C4-2B (cell line): ENCODE data around the gene ZDHHC11B.
"Not testable (repeated sequence)": the region's sequence is repeated elsewhere in the genome, so short reads cannot be mapped to it uniquely, and the experiment has no call there.

Source experiments
- H3K27ac ChIP-seq: fragments of 450-650 bp; 2 replicates; pipeline ENCODE4 v1.5.1; 2017
- ZFX ChIP-seq: fragments of 450-650 bp; IDR thresholded peaks from 2 replicates; pipeline ENCODE4 v1.6.1; 2017
- TF ChIP-seq, protein P1 (sequence below): fragments of 450-650 bp; conservative IDR thresholded peaks from 2 replicates; pipeline ENCODE4 v1.5.1; 2017; ENCODE audit warnings: mild to moderate bottlenecking

ZDHHC11B gene

DNA sequence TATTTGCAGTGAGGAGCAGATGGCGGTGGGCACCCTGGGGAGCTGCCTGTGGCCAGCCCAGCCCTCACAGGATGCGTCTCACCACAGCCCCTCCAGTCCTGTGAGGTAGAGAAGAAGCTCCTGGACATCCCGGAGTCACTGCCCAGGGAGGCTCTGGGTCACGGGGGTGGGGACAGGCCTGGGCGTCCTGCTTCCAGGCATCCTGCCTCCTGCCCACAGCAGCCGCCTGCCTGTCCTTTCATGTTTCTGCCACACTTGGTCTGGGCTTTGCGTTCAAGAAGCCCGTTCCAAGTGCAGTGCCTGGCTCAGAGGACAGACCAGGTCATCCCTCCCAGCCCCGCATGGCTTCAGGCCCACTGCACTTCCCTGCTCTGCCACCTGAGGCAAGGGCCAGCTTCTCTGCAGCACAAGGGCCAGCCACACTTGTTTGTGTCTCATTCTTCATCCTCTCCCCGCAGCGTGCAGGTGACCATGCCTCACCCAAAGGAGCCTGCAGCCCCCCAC lies 38.2 kb downstream of the ZDHHC11B start:
- TF ChIP-seq, protein P1, sequence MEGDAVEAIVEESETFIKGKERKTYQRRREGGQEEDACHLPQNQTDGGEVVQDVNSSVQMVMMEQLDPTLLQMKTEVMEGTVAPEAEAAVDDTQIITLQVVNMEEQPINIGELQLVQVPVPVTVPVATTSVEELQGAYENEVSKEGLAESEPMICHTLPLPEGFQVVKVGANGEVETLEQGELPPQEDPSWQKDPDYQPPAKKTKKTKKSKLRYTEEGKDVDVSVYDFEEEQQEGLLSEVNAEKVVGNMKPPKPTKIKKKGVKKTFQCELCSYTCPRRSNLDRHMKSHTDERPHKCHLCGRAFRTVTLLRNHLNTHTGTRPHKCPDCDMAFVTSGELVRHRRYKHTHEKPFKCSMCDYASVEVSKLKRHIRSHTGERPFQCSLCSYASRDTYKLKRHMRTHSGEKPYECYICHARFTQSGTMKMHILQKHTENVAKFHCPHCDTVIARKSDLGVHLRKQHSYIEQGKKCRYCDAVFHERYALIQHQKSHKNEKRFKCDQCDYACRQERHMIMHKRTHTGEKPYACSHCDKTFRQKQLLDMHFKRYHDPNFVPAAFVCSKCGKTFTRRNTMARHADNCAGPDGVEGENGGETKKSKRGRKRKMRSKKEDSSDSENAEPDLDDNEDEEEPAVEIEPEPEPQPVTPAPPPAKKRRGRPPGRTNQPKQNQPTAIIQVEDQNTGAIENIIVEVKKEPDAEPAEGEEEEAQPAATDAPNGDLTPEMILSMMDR, result no peak
- TF ChIP-seq ZFX, result no peak

DNA sequence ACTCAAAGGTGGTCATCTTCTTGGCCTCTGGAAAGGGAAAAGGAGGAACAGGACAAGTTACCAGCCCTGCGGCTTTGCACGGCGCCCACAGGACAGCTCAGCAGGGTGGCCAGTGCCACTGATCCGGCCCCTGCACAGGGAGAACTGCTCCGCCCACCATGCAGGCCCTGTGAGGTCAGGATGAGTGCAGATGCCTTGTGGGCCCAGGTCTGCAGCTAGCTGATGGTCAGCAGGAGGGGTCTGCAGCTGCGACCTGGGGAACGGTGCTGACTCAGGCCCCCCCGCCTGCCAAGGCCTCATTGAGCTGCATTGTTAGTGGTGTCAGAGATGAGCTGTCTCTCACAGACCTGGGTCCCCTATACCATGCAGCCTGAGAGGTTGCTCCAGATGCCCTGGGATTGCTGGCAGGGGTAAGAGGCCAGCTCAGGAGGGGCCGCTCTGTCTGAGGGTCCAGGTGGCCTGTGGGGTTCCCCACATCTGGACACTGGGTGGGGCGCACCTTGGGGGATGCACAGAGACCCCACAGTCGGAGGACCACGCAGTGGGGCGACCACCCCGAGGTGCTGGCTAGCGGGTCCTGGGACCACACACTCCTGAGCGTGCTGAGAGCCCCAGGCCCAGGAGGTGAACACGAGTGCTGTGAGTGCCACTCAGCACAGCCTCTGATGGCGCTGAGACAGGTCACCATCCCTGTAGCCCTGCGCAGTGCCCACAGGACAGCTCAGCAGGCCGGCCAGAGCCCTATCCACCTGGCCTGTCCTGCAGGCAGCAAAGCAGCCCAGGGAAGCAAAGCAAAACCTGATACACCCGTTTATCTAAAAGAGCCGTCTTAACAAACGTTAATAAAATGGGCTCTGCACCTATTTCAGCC lies 39.0 kb downstream of the ZDHHC11B start:
- not testable (repeated sequence) for H3K27ac ChIP-seq

More for the DNA sequence above, 38.2 kb downstream of the ZDHHC11B start:
- H3K27ac ChIP-seq, result no peak overlapping the region

DNA sequence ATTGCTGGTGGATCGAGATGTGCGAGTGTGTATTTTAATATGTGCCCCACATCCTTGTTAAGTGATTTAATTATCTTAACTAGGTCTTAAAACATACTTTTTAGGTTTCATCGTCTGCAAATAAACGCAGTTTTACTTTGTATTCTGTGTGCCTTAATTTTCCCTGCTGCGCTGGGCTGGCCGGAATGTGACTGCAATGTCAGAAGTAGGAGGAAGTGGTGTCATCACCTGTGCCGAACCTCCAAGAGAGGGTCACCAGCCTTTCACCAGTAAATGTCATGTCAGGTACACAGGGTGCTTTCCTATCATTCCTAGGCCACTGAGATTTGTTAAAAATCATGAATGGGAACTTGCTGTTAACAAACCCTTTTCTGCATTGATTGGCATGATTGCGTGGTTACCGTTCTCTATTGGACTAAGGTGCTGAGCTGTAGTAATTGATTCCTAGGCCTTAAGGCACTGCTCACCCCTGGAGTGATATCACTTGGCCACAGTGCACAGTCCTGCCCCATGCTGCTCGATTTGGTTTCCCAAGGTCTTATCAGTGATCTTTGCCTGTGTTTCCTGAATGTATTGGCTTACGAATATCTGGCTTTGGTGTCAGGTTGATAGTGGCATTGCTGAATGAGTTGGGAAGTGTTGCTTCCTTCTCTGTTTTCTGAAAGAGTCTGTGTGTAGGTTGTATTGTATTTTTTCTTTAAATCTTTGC lies 40.7 kb downstream of the ZDHHC11B start:
- H3K27ac ChIP-seq, result not testable (repeated sequence)

DNA sequence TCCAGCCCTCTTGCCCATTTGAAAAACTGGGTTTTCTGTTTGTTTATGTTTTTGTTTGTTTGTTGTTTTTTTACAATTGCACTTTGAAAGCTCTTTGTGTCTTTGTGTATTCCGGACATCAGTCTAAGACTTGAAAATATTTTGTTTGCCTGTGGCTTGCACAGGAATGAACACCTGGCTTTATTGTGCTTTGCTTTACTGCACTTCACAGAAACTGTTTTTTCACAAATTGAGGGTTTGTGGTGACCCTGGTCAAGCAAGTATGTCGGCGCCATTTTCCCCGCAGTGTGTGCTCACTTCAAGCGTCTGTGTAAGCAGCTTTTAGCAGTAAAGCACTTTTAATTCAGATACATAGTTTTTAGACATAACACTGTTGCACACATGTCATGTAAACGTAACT lies 42.3 kb downstream of the ZDHHC11B start:
- H3K27ac ChIP-seq, result not testable (repeated sequence)

DNA sequence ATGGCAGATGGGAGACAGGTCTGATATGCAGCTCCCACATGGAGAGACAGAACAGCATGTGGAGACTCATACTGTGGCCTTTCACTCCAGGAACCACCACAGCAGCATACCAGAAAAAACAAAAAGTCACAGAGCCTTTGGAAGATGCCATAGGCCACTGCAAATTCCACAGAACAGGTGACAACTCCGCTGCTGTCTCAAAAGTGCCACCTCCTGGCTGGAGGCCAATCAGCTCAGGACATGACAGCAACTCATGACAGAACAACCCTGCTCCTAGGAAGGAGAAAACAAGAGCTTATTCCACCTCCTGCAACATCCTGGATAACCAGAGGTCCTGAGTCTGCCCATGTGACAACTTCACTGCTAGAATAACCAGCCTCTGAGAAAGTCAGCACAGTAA lies 50.4 kb downstream of the ZDHHC11B start:
- not testable (repeated sequence) for H3K27ac ChIP-seq

DNA sequence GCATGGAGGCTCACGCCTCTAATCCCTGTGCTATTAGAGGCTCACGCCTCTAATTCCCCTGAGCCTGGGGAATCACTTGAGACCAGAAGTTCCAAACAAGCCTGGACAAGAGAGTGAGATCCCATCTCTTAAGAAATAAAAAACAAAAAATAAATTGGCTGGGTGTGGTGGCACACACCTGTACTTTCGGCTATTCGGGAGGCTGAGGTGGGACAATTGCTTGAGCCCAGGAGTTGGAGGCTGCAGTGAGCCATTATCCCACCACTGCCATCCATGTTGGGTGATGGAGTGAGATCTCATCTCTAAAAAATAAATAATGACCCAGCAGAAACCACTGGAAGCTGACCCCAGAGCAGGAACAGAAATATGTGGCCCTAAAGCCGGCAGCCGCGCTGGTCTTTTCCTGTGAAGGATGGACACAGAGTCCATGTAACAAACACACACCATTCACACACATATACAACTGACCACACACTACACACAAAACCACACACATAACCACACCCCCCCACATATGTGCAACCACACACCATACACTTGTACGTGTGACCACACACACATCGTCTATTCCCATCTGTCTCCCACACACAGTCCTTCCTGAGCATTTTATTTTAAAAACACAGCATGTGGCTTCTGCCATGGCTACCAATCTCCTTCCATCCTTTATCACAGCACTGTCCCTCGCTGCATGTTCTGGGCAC lies 51.6 kb downstream of the ZDHHC11B start:
- not testable (repeated sequence) for H3K27ac ChIP-seq

DNA sequence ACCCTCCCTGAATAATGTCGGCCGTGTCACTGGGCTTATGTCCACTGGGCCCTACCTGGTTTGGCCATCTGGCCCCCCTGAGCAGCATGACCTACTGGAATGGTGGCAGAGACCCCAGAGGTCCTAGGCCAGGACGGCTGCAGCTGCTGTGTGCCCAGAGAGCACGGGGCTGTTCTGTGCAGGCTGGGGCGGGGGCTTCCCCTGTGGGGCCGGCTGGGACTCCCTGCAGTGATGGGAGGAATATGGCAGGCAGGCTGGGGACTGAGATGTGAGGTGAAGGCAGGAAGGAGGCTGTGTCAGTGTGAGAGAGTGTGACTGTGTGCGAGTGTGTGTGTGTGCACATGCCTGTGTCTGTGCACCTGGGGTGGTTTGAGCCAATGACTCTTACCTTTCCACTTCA lies 55.3 kb downstream of the ZDHHC11B start:
- H3K27ac ChIP-seq, result not testable (repeated sequence)

DNA sequence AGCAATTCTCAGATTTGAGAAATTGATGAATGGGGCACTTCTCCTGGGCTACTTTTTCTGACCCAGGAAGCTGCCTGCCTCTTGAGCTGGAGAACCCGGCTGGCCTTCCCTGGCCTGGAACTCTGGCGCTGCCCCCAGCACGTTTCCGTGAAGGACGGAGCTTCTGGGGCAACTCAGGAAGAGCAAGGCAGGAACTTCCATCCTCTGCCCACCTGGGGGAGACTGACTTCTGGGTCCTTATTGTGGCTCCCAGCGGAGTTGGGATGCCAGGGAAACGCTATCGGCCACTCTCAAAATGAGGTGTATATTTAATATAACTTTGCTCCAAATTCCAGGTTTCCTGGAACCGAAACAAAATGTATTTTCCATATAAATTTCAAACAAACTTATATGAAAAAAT lies 57.4 kb downstream of the ZDHHC11B start:
- not testable (repeated sequence) for H3K27ac ChIP-seq

DNA sequence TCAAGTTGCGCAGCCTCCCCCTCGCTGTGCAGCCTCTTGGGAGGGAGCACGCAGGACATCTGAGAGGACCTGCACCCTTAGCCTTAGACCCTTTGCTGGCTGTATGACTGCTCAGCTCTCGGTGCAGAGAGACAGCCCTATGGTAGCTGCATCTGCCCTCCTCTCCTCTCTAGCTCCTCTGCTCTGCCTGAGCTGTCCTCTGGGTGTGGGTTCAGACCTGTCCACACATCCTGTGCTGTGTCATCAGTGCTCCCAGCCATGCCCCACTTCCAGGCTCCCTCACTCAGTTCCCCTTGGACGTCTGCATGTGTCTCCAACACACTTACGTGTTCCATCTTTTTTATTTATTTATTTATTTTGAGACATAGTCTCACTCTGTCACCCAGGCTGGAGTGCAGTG lies 60.7 kb downstream of the ZDHHC11B start:
- not testable (repeated sequence) for H3K27ac ChIP-seq

DNA sequence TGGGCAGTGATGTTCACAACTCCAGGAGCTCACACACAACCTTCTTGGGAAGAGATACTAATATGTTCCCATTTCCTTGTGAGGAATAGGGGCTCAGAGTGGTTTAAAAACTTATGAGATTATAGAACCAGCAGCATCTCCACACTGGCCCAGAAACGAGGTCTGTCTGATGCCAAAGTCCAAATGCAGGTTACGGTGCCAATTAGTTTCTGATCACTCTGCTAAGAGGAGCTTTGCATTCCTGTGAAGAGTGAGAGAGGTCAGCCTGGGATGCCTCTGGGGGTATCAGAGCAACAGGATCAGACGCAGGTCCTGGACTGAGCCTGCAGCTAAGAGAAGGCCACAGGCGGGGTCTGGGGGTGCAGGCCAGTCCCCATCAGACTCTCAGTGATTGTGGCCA lies 61.2 kb downstream of the ZDHHC11B start:
- not testable (repeated sequence) for H3K27ac ChIP-seq

DNA sequence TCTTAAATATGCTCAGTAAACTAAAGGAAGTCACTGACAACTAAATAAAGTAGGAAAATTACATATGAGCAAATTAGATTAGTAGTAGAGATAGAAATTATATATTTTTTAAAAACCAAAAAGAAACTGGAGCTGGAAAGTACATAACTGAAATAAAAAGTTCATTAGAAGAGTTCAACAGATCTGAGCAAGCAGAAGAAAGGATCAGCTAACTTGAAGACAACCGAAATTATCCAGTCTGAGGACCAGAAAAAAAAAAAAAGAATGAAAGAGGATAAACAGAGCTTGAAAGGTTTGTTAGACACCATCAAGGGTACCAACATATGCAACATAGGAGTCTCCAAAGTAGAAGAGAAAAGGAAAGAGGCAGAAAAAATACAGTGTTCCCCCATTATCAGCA lies 65.2 kb downstream of the ZDHHC11B start:
- H3K27ac ChIP-seq, result not testable (repeated sequence)

DNA sequence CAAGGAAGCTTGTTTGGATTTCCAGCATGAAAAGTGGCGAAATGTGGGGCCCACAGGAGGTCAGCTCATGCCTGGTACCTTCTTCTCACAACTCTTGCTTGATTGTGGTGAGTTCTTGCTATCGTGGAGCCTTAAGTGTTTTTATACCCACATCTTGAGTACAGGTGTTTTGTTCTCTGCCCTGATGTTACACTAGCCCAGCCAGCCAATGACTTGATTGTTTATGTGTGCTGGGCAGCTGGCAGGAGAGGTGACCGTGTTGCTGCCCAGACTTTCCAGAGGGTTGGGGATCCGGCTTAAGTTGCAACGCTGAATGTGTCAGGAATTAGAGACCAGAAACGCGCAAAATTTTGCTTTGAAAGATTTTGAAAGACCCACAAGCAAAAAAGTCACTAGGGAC lies 67.4 kb downstream of the ZDHHC11B start:
- no peak overlapping the region for H3K27ac ChIP-seq
- TF ChIP-seq, protein P1, result no peak
- TF ChIP-seq ZFX, result no peak

DNA sequence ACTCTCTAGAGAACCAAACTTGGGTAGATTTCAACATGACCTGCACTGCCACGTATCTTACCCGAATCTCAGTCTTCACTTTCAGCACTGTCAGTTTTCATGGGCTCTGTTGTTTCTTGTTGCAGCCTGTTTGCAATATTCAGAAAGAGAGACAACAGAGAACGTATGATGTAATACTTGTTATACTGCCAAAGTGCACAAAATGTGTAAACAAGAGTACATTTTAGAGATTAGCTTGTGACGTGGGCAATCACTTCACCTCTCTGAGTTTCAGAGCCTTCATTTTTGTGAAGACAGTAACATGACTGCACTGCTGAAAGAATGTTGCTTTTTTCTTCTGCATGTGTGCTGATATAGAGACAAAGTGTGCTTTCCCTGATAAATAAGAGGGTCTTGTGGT lies 67.8 kb downstream of the ZDHHC11B start:
- not testable (repeated sequence) for H3K27ac ChIP-seq

DNA sequence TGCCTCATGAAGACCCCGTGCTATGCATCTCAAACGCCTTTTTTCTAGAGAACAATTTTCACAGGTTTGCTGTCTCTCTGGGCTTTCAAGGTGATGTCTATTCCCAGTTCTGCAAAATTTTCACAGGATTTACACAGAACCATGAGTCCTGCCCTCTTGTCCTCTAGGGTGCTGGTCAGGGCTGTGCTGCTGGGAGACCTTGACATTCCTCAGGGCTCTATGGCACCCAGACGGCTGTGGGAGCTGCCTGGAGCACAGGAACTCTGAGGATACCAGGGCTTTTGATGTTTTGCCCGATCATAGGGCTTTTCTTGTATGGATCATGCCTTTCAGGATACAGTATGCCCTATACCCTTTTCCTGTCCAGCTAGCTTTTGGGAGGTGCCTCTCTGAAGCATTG lies 68.9 kb downstream of the ZDHHC11B start:
- not testable (repeated sequence) for H3K27ac ChIP-seq

DNA sequence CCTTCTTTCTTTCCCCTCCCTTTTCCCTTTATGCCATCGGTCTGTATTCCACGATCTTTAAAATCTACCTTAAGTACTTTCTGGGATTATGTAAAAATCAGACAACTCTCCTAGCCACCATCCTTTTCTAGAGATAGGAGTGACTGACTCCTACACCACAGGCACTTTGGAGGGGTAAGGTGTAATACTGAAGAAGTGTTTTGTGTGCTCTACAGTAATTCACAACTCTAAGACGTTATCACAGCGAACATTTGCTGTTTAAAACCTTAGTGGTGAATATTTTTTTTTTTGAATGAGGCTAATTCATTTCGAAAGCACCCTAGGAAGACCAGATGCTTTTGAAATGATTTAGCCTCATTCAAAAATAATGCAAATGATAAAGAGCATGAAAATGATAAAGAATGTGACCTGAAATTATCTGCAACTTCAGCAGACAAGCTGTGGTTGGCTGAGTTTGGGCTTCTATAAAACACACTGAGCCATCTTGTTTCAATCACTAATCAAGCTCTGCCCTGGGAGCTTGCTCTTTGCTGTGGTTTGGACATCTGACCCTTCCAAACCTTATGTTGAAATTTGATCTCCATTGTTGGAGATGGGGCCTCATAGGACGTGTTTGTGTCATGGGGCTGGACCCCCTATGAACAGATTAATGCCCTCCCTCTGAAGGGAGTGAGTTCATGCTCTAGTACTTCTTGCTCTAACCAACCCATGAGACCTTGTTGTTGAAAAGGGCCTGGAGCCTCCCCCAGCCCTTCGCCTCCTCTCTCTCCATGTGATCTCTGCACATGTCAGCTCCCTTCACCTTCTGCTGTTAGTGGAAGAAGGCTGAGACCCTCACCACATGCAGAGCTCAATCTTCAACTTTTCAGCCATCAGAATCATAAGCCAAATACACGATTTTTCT lies 70.1 kb downstream of the ZDHHC11B start:
- not testable (repeated sequence) for H3K27ac ChIP-seq

DNA sequence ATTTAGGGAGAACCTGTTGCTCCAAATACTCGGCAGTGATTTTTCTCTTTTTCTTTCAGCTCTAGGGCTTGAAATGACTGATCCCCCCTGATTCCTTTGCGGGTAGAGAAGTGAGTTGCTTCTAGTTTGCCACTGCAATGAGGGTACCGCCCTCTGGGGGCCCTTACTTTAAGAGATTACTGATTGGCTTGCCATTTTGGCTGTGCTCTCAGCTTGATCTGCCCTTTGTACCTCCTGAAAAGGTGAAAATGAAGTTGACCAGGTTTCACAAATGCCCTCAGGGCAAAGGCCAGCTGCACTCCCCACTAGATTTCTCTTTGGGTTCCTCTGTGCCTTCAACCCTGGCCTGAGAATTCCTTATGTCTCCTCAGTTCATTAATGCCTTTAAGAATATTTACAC lies 70.8 kb downstream of the ZDHHC11B start:
- H3K27ac ChIP-seq, result not testable (repeated sequence)

DNA sequence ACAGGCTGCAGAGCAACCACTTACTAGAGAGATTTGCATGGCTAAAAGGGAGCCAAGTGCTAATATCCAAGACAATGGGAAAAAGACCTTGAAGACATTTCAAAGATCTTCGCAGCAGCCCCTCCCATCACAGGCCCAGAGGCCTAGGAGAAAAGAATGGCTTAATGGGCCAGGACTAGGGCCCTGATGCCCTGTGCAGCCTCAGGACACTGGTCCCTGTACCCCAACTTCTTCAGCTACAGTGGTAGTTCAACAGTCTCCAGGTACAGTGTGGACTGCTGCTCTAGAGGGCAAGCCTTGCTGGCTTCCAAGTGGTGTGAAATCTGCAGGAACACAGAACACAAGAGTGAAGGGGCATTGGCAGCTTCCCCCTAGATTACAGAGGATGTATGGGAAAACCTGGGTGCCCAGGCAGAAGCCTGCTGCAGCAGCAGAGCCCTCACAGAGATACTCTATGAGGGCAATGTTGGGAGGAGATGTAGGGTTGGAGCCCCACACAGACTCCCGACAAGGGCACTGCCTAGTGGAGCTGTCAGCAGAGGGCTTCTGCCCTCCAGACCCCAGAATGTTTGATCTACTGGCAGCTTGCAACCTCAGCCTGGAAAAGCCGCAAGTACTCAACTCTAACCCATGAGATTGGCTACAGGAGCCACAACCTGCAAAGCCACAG lies 75.5 kb downstream of the ZDHHC11B start:
- not testable (repeated sequence) for H3K27ac ChIP-seq
